Osteocyte (in vitro differentiated cells): Measurements from ENCODE around the gene TYW1. TPM values are rescaled to one million over a fixed set of nuclear protein-coding genes. Genes with fewer than 3 reads are reported as not detected.

ENCODE experiments used
- microRNA-seq: library from miRNA; unstranded; fragments of <30 nt; microRNA quantifications from one replicate; pipeline ENCODE4 v1.1.0, GENCODE V29; 2020; ENCODE audit not compliant: unreplicated experiment
- total RNA-seq: library from RNA; stranded (reverse); gene quantifications from 2 replicates; pipeline ENCODE4 v1.2.1, GENCODE V29; 2021

TYW1 gene
- total RNA-seq, 1 donor from 2014 or later = 17.2 TPM

Small RNAs within 50 kb of the gene (microRNA-seq; reads per million reads assigned to microRNA genes)
- not detected for gene MIR4650-1

Other genes starting within 250 kb of the TYW1 start
- gene TMEM248, start 75.6 kb upstream of the TYW1 start, total RNA-seq = 101 and 104 TPM in 2 replicates
- 101 and 104 TPM in 2 replicates for gene SBDS, start 1.2 kb upstream of the TYW1 start, total RNA-seq